Psoas muscle (tissue), 8 donors: ENCODE measurements around the gene GPRIN2. TPM values are rescaled to one million over a fixed set of nuclear protein-coding genes. Genes with fewer than 3 reads are reported as not detected.

Source experiments
- ATAC-seq, 4 donors: fragments of 200-7000 bp; cut with Tn5 transposase; one replicate each; pipeline ENCODE4 v1.9.1; 2020; ENCODE audit warnings: moderate library complexity in 3 of 4, mild to moderate bottlenecking in 2 of 4
- DNase-seq, 2 donors: peaks; one replicate each; pipeline ENCODE4 v3.0.0-alpha.2; 2020
- H3K27ac ChIP-seq: fragments of 200-600 bp; one replicate; pipeline ENCODE4 v1.8.0; 2022
- H3K27me3 ChIP-seq, 3 donors: fragments of 200-600 bp in 1 of 3; one replicate each; pipeline versions ENCODE4 v1.6.1 to v1.8.0; 2013 to 2022; ENCODE audit warnings: low read length in 2 of 3, mild to moderate bottlenecking in 2 of 3, moderate library complexity in 1 of 3; ENCODE audit not compliant: insufficient read depth in 3 of 3
- H3K36me3 ChIP-seq, 2 donors: fragments of 200-600 bp in 1 of 2; one replicate each; pipeline versions ENCODE4 v1.6.1 to v1.8.0; 2013 to 2022; ENCODE audit warnings: low read depth in 1 of 2, mild to moderate bottlenecking in 1 of 2, moderate library complexity in 1 of 2; ENCODE audit not compliant: insufficient read depth in 1 of 2
- H3K4me1 ChIP-seq: fragments of 200-600 bp; one replicate; pipeline ENCODE4 v1.8.0; 2022
- H3K4me3 ChIP-seq: fragments of 200-600 bp; one replicate; pipeline ENCODE4 v1.8.0; 2022; ENCODE audit warnings: mild to moderate bottlenecking
- H3K9me3 ChIP-seq: fragments of 200-600 bp; one replicate; pipeline ENCODE4 v1.8.0; 2022
- CTCF ChIP-seq: fragments of 200-600 bp; IDR thresholded peaks from one replicate; pipeline ENCODE4 v1.8.0; 2022; ENCODE audit warnings: antibody characterized with exemption
- WGBS, 3 donors: extraction: QIAGEN DNeasy Blood & Tissue Kit; methylation state at CpG; one replicate each; pipeline versions ENCODE4 v1.1.6 to v1.1.7; 2013; 5-methylcytosine and 5-hydroxymethylcytosine counted together
- intact Hi-C, 2 donors: fragments of 100-400 bp; cut with DNase I; formaldehyde crosslinking; loops; one replicate each; pipeline versions ENCODE4 v1.11.0 to v1.14.2; 2022
- polyA plus RNA-seq, 3 donors: library from polyadenylated mRNA; stranded (reverse); fragments of 200-250 nt; gene quantifications; one replicate each; pipeline ENCODE4 v1.2.3, GENCODE V29; 2013
- total RNA-seq, 4 donors: library from RNA; stranded (reverse); fragmentation: NEBNext Ultra II Directional in 2 of 4; extraction: Animal tissue kit (Norgen Biotek cat#: 25700) in 2 of 4; gene quantifications; one replicate each; pipeline versions ENCODE4 v1.2.1 to v1.2.4, GENCODE V29; 2021 to 2023
- donor health status: healthy with polysubstance abuse.
- donor health status: DM: no; HTN: no; CAD: no; lungs with moderate emphysema.
- donor health status: Bipolar disorder and iron deficiency.
- donor health status: healthy.
- donor health status: DM: yes; HTN: yes; CAD: no.
- donor health status: DM: no; HTN: no; CAD: no.
- donor health status: DM: no; HTN: no; CAD: no.
- donor health status: DM: yes; HTN: yes; CAD: no.

The GPRIN2 gene
- total and polyA plus RNA-seq, 7 donors = not detected

DNA sequence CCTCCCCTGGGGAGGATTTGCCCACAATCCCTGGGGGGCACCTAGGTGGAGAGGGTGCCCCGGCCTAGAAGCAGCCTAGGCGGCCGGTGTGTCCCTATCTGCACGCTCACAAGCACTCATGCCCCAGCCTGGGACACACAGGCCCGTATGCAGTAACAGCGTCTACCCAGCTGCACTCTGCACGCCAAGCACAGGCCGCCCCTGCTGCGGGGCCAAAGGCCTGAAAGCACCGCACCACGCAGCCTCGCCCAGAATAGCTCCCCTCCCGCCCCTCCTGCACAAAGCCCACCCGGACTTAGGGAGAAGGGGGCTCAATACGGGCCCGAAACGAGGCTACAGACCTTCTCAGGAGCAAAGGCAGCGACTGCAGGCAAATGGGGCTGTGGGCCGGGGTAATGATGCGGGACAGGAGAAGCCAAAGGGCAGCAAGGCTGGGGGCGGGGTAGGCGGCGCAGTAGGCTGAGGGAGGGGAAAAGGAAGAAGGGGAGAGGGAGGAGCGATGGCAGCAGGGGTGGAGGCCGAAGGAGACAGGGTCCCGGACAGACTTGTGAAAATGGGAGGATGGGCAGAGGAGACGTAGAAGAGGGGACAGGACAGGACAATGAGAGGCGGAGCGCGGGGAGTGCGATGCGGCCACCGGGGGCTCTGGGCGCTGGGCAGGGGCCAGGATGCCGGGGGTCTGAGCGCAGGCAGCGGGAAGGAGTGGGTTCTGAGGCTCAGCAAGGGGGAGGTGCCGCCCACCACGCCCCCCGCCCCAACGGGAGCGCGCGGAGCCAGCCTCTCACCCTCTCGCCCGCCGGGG lies 544 bp downstream of the GPRIN2 start:
- Histone ChIP-seq H3K4me1 (no peaks in the 10 kb centered on the region), H3K9me3 (no peaks in the 10 kb centered on the region), H3K4me3 (peak overlapping the region; percentile 45), H3K27me3 (peaks cover 0 to 78% (median 15%) of the 10 kb centered on the region in 3 donors), H3K36me3 (no peaks in the 10 kb centered on the region), H3K27ac (no peak overlapping the region)
- 30% methylated on average over 47 of the region's 47 CpGs for WGBS, 3 donors
- TF ChIP-seq CTCF = no peak
- DNase-seq (peak; percentile 5 to 53), ATAC-seq (no peak)
- intact Hi-C loops = loop anchor here in 1 of 2 donors (10.0 kb wide), 1 partner anchor 331 kb away; no protein-coding TSS in a partner anchor

DNA sequence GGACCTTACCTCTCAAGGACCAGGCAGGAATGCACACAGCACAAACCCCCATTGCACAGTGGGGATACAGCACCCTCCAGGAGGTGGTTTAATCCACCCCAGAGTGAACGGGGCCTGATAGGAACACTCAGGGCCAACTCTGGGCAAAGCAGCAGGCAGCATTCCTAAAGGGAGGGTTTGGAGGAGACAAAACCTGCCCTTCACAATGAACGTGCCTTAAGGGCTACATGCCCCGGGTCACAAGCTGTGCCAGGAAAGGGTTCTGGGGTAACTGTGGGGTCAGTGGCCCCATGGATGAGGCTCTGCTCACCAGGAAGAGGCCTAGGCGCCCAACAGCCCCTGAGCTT lies 1.1 kb downstream of the GPRIN2 start:
- TF ChIP-seq CTCF = no peak
- ATAC-seq (no peak), DNase-seq (peak in 1 of 2 donors; percentile 32)
- Histone ChIP-seq H3K27ac (no peak overlapping the region), H3K27me3 (peaks cover 0 to 76% (median 15%) of the 10 kb centered on the region in 3 donors), H3K4me3 (no peak overlapping the region), H3K4me1 (no peaks in the 10 kb centered on the region), H3K36me3 (no peaks in the 10 kb centered on the region), H3K9me3 (no peaks in the 10 kb centered on the region)
- WGBS, 3 donors = 73 to 82% (median 79%) methylated on average over 4 of the region's 4 CpGs
- intact Hi-C loops = loop anchor here in 1 of 2 donors (10.0 kb wide), 1 partner anchor 331 kb away; no protein-coding TSS in a partner anchor

GRCh38 chr10:46554166-46554781 lies 2.2 kb downstream of the GPRIN2 start:
- WGBS, 3 donors = 87 to 94% (median 88%) methylated on average over 7 of the region's 7 CpGs
- no peaks in the 10 kb centered on the region for H3K9me3 ChIP-seq
- no peak overlapping the region for H3K27ac ChIP-seq
- ATAC-seq (no peak), DNase-seq (no peak)
- no peak for TF ChIP-seq CTCF
- intact Hi-C loops = loop anchor here in 1 of 2 donors (10.0 kb wide), 1 partner anchor 329 kb away; no protein-coding TSS in a partner anchor
- no peaks in the 10 kb centered on the region for H3K36me3 ChIP-seq
- H3K27me3 ChIP-seq = peaks cover 0 to 71% (median 15%) of the 10 kb centered on the region in 3 donors
- no peak overlapping the region for H3K4me3 ChIP-seq
- no peaks in the 10 kb centered on the region for H3K4me1 ChIP-seq

- Histone ChIP-seq H3K36me3 (no peaks in the 10 kb centered on the region), H3K4me1 (no peaks in the 10 kb centered on the region), H3K27me3 (peaks cover 0 to 64% (median 15%) of the 10 kb centered on the region in 3 donors), H3K4me3 (no peak overlapping the region), H3K9me3 (no peaks in the 10 kb centered on the region), H3K27ac (no peak overlapping the region)
- DNase-seq = peak; percentile 14 to 49
- no peak for TF ChIP-seq CTCF
- intact Hi-C loops = loop anchor here in 1 of 2 donors (10.0 kb wide), 1 partner anchor 329 kb away; no protein-coding TSS in a partner anchor
- WGBS, 3 donors = 47 to 57% (median 55%) methylated on average over 2 of the region's 2 CpGs
- no peak for ATAC-seq
Observed at GRCh38 chr10:46553238-46554049, 3.0 kb downstream of the GPRIN2 start.
